HG02973 (cell line): ENCODE results near the gene PTPRK.

ENCODE experiments used
- ATAC-seq: cut with Tn5 transposase; IDR thresholded peaks from one replicate; pipeline ENCODE4 v1.9.1; 2021; ENCODE audit warnings: moderate library complexity; ENCODE audit not compliant: unreplicated experiment

The PTPRK gene

GRCh38 chr6:128252341-128253176 is 267.8 kb downstream of the PTPRK start:
- no peak for ATAC-seq

DNA sequence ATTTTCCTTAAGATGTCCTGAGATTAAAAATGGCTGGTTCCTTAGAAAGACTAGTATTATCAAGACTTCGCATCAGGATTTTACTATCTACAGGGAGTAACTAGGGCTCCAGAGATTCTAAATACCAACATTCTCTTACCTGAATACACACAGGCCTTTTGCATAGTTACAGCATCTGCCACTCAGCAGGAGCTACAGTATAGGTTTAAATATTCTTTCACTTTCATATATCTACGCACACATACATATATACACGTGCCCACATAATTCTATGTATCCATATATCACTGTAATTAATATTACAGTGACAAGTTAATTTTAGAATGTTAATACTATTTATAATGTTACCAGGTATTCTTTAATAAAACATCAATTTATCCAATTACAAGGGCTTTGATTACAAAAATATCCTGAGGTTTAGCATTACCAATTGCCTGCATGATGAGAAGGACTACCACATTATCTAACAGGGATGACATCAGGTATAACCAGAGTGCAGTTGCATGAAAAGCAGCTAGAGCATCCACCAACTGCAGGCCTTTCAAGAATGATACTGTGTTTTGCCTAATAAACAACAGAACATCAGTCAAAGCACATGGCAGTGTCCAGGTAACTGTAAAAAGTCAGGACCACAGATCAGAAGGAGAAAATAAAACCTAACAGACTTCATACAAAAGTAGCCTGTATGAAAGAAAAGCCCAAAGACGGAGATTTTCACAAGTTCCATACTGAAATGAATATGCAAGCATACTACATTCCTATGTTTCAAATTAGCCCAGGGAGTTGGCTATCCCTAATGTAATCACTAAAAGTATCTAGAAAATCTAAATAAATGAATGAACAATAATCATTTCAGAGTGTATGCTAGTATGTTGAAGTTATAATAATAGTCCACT is 268.7 kb downstream of the PTPRK start:
- ATAC-seq = no peak

DNA sequence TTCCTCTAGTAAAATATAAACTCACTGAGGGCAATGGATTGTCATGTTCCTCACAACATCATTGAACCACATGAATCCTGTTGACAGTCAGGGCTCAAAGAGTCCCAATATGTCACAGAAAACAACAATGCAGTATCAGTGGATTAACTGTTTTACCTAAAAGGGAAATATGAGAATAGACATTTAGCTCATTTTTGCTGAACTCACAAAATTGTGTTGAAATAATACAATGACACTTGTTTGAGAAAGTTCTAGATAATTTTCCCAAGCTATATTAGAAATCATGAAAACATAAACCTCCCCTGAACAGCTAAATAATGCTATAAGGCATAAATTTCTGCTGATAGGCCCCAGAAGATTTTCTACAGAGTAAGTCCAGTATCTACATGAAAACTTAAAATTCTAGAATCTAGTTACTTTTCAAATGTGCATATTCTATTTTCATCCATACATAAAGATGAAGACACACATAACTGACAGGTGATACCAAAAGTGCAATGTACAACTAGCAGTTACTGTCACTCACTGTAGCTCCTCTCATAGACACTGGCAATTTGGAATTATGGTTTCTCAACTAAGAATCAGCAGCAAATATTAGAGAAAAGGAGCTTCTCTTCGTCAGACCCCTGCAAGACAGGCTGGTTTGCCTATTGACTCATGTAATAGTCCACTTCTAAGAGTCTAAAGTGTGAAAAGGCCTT is 269.9 kb downstream of the PTPRK start:
- no peak for ATAC-seq

- no peak for ATAC-seq
Observed at GRCh38 chr6:128249429-128249828, 271.0 kb downstream of the PTPRK start.

DNA sequence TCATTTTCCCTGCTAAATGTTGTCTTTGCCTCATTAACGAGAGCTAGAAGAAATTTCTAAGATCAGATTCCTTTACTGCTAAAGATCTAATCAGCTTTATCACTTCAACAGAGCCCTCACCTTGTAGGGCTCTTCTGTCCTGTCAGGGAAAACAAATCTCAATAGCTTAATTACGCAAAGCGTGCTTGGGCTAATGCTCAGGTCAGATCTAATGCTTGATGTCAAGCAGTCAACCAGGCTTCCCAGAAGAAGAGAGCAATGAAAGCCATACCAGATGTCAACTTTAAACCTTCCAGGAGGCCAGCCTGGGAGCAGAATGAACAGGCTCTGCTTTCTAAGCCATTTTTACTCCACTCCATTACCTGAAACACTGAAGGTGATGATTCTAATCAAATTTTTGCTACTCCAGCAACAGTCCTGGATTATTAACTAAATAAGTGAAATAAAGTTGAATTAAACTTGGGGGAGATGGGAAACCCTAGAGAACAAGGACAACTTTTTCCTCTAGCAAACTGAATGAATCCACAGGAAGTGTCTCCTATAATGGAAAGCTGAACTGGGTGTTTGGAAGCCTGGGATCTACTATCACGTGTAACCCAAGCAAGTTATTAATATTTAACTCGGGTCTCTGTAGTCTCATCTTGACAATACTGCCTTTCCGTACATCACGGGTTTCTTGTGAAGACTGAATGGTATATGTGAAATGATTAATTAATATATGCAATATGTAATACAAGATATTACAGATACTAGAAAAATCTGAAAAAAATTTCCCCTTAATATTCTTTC is 273.7 kb downstream of the PTPRK start:
- ATAC-seq = no peak

DNA sequence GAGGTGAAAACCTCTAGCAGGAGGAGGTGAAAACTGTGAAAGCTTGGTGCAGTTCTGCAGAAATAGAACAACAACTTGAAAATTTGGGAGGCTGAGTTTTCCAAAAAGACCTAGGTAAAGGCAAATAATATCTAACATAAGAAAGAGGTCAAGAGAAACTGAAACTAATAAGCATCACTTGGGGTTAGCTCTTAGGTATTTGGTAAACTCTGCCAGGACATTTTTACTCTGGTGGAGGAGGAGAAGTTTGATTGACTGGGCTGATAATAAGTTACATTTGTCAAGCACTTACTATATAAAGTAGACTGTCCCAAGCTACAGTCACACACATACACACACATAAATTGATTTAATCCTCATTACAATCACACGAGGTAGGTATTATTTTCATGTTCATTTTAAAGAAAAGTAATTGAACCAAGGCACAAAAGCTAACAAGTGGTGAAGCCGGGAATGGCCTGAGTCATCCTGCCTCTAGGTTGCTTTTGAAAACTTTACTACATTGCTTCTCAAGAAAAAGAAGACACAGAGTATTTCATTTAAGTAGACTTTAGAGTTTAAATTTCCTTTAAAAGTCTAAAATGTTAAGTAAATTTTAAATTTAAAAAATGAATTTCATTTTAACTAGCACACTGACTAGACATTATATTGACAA is 275.5 kb downstream of the PTPRK start:
- ATAC-seq = no peak

- ATAC-seq = no peak
Observed at GRCh38 chr6:128242765-128243403, 277.5 kb downstream of the PTPRK start.

DNA sequence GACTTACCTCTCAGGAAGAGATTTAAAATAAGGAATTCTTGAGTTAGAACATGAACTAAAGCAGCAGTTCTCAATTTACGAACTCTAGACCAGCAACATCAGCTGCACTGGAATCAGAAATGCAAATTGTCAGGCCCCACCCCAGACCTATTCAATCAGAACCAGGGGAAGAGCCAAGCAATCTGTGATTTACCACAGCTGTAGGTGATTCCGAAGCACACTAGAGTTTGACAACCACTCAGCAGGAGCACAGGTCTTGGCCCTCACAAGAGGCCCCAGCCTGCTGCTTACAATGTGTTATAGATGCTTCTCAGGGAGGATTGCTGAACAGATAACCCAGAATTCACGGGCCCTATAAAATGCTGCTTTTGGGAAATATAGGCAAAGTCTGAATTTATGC is 279.2 kb downstream of the PTPRK start:
- ATAC-seq = no peak

DNA sequence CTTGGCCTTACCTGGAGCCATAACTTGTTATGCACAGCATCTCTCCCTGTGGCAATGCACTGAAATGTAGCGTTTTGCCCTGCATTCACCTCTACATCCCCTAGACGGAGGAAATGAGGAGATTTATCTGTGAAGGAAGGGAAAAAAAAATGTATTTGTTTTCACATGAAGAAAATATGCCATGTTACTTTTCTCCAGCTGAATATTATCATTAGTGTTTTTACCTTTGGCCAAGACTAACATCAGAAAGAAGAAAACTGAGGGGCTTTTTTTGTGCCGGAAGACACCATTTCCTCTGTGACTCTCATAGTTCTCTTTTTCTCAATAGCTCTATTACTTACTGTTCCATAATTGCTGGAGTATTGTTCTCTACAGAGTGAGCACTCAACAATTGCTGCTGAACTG is 280.4 kb downstream of the PTPRK start:
- peak; percentile 58 for ATAC-seq

GRCh38 chr6:128239146-128239545 is 281.3 kb downstream of the PTPRK start:
- ATAC-seq = no peak

DNA sequence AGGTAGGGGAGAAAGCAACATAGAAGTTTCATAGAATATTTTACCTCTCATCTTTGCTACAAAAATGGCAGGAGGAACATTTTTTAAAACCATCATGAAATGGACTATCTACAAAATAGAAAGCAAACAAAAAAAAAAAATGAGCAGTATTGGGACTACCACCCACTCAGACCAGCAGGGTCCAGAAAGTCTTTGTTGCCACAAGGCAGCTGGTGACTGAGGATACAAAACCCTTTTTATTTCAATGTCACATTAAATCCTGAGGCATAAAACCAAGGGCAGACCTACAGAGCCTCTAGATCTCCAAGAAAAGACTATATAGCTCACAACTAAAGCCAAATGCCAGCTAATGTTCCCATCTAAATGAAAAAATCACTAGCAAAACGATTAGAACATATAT is 282.2 kb downstream of the PTPRK start:
- no peak for ATAC-seq

- no peak for ATAC-seq
Observed at GRCh38 chr6:128235556-128235955, 284.8 kb downstream of the PTPRK start.

- no peak for ATAC-seq
Observed at GRCh38 chr6:128233531-128233930, 286.9 kb downstream of the PTPRK start.

DNA sequence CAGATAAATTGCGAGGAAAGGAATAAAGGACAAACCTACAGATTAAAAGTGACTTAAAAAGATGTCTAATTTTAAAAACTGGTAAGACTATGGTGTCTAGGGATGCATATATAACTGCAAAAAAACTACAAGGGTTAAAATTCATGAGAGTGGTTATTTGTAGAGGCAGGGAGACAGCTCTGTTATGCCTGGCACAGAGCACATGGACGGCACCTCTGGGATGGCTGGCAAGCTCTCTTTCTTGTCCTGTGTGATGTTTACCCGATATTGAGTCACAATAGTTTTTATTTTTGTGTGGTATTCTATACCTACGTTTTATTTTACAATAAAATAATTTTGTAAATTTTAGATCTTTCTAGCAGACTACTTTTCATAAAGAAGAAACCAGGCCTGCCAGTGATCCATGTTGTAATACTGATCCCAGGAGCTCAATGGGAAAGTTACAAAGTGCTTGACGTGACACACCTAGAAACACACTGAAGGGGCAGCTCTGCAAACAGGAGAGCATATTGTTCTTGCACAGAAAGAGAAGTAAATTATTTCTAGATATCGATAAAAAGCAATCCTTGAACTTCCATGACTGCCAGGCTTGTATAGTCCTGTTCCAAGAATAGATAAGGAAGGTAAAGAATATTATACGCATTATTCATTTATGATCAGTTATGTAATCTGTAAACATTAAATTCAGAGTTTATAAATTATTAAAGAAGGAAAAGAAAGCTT is 290.0 kb downstream of the PTPRK start:
- ATAC-seq = no peak

DNA sequence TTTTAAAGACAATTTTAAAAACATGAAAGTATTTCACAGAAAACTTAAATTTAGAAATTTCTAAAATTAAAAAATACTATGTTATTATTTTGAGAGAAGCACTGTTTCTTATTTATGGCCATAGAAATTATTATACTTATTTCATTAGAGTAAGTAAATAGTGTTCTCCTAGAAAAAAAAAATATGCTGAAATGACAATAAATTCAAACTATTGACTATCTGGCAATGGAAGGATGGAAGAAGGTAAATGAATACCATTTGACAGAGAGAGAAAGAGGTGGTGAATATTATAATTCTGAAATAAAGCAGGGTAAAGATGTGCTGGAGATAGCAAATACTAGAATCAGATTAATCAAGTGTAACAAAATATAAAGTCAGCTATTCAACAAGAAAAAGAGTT is 294.8 kb downstream of the PTPRK start:
- ATAC-seq = no peak

DNA sequence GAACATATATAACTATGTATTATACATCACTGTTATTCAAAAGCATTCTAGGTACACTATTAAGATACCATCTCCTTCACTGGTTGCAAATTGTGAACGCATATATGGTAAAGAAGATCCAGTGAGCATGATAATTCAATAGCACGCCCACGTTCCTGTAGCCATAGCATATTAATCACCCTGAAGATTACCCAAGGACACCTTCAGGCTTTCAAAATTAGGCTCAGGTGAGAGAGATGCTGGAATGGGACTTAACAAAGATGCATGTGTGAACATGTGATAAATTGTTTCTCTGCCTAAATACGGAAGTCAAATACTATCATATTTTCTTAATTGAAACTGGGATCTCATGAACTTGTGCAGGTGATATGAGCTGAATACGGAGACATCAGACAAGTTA is 303.5 kb downstream of the PTPRK start:
- ATAC-seq = no peak

DNA sequence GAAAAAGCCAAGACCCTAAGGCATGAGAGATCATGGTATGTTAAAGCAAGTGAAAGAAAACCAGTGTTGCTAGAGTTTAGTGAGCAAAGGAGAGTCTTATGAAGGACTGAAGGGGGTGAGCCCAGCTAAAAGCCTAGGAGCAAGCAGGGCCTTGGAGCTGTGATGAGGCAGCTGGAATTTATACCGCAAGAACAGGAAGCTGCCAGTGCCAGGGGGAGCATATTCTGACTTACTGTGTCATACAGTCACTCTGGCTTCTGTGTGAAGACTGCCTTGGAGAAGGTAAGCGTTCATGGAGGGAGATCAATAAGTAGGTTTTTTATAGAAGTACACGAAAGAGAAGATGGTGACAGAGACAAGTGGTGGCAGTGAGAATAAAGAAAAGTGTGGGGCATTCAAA is 310.6 kb downstream of the PTPRK start:
- ATAC-seq = no peak

DNA sequence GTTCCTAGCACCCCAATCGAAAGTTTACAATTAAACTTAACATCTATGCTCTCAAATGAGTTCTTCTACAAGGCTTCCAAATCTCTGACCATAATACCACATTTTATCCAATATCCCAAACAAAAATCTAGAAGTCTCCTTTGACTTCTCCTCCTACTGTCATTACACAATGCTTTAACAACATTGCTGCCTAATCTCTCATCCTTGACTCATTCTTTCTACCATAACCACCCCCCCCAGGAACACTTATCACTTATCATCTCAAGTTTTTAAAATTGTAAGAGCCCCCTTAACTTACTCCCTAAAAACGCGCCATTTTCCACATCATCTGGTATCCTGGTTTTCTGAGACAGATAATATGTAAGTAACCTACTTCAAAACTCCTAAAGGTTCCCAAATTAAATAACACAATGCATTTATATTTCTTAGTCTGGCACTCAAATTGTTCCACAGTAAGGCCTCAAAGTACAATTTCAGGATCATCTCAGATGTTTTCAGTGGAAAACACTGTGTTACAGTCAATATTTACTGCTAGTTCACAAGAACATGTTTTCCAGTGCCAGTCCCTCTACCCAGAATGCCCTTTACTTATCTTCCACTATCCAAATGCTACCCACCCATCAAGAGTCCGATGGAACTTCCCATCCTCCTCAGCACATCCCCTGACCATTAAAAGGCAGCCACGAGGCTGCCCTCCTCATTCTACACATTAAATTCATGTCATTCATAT is 311.4 kb downstream of the PTPRK start:
- ATAC-seq = no peak
